ENCODE results near the gene PADI6. TPM values are rescaled to one million over a fixed set of nuclear protein-coding genes. Genes with fewer than 3 reads are reported as not detected.

The PADI6 gene
- total and polyA plus RNA-seq, 2 of the 8 experiments (the other 6 are each of a cell fraction or from before 2014, with no cell fraction given): not detected

- Histone ChIP-seq H2BK5ac (ENCODE audit: low read depth, low read length) (peak overlapping the region; percentile 74), H3K27me3 (replicated peaks in 1 of 4; ENCODE audit: control insufficient read depth in 3 of 4, extremely low read depth in 1 of 4, insufficient read depth in 3 of 4, low read length in 3 of 4) (peaks cover 0 to 6% (median 4%) of the 10 kb centered on the region in 4 experiments; a peak in 4 of 7 replicates), H2BK15ac (ENCODE audit: low read length) (no peak overlapping the region), H3K9ac (replicated peaks in 1 of 4; ENCODE audit: extremely low read depth in 1 of 4, low read depth in 3 of 4, low read length in 3 of 4) (peak overlapping the region in 3 of 4 experiments; percentile 21 to 66 (median 49); a peak in 5 of 7 replicates), H3K79me1 (ENCODE audit: low read depth, low read length) (peaks cover 16% of the 10 kb centered on the region), H2AFZ (ENCODE audit: low read length) (no peak overlapping the region), H3K4me1 (replicated peaks in 1 of 4; ENCODE audit: control insufficient read depth in 3 of 4, insufficient read depth in 4 of 4, low read length in 3 of 4) (peaks cover 34 to 58% (median 48%) of the 10 kb centered on the region in 4 experiments), H3K56ac (replicated peaks; ENCODE audit: insufficient read length, low read depth, low read length) (peak overlapping the region; percentile 9), H4K20me1 (replicated peaks in 1 of 2; ENCODE audit: control insufficient read depth in 1 of 2, insufficient read depth in 2 of 2, low read length in 2 of 2) (peaks cover 15 to 29% of the 10 kb centered on the region in 2 experiments), H2AK5ac (ENCODE audit: low read depth, low read length) (0 out of 2 replicates have a peak overlapping the region, but pooled peaks have one; percentile 7), H3K79me2 (ENCODE audit: control insufficient read depth in 1 of 2, insufficient read depth in 2 of 2, low read length in 2 of 2) (peaks cover 36 to 77% of the 10 kb centered on the region in 2 experiments), H3K36me3 (ENCODE audit: control insufficient read depth in 2 of 4, insufficient read depth in 4 of 4, low read length in 3 of 4) (peaks cover 0 to 64% (median 14%) of the 10 kb centered on the region in 4 experiments), H2BK20ac (ENCODE audit: low read length) (no peak overlapping the region), H3K27ac (ENCODE audit: low read depth, low read length) (no peak overlapping the region), H2BK120ac (replicated peaks; ENCODE audit: low read depth, low read length) (no peak overlapping the region), H3K4me3 (ENCODE audit: extremely low read depth in 1 of 4, insufficient read depth in 2 of 4, low read depth in 3 of 4, low read length in 4 of 4) (peak overlapping the region; percentile 68 to 98 (median 80)), H3K23ac (ENCODE audit: insufficient read length) (no peak overlapping the region), H3K4me2 (ENCODE audit: insufficient read depth in 1 of 2, low read depth in 2 of 2, low read length in 2 of 2) (peak overlapping the region; percentile 87 to 93), H4K5ac (ENCODE audit: insufficient read length, low read depth, low read length) (peak overlapping the region; percentile 13), H3K23me2 (ENCODE audit: low read depth, low read length) (peaks cover 23% of the 10 kb centered on the region), H3K4ac (replicated peaks; ENCODE audit: insufficient read length, low read depth, low read length) (no peak overlapping the region), H3K18ac (ENCODE audit: extremely low read depth, low read length) (0 out of 2 replicates have a peak overlapping the region, but pooled peaks have one; percentile 9), H4K91ac (replicated peaks; ENCODE audit: insufficient read length, low read length) (peak overlapping the region; percentile 16), H2BK12ac (ENCODE audit: low read depth, low read length) (no peak overlapping the region), H3K9me3 (ENCODE audit: insufficient read depth in 2 of 2, low read depth in 1 of 2, low read length in 1 of 2) (no peaks in the 10 kb centered on the region), H4K8ac (ENCODE audit: extremely low read depth, insufficient read depth, low read length) (no peak overlapping the region), H3K14ac (ENCODE audit: insufficient read length) (no peak overlapping the region)
- CTCF ChIA-PET (ENCODE audit: partially characterized antibody): interaction anchor here (0.6 to 1.7 kb wide), 10 partner anchors 16 to 752 kb away, joined by 3 to 9 read pairs (median 3); no protein-coding TSS in a partner anchor
- DNase-seq (ENCODE audit: low read depth in 1 of 2, low spot score in 2 of 2): no peak
- 57% methylated on average over 13 of the region's 13 CpGs; no CpG with 5 or more reads in 1 of the 2 experiments for WGBS, 2 experiments (ENCODE audit: extremely low coverage in 1 of 2, insufficient coverage in 1 of 2, insufficient read length in 1 of 2, insufficient replicate concordance in 2 of 2, low coverage in 1 of 2, low lambda C conversion rate in 2 of 2, missing lambda C conversion rate in 1 of 2)
- POLR2A ChIA-PET (ENCODE audit: partially characterized antibody): interaction anchor here (0.7 to 12.4 kb wide), 17 partner anchors 7 to 531 kb away, joined by 3 to 155 read pairs (median 6); no protein-coding TSS in a partner anchor
- no peak for FAIRE-seq
- TF ChIP-seq BACH1 (IDR thresholded peaks at IDR 0.05; ENCODE audit: low read length) (no peak), ZNF274 (IDR thresholded peaks at IDR 0.05; ENCODE audit: borderline replicate concordance, extremely low read depth, low read length) (no peak), SIN3A (conservative IDR thresholded peaks at IDR 0.05 in 1 of 2, IDR thresholded peaks at IDR 0.05 in 1 of 2; ENCODE audit: low read depth in 1 of 2, low read length in 2 of 2) (0 out of 4 replicates have a peak, but pooled peaks have one; percentile 8 to 38), POLR2A (IDR thresholded peaks at IDR 0.05; ENCODE audit: control extremely low read depth in 1 of 2, low read depth in 2 of 2, low read length in 2 of 2) (peak in 1 of 2 experiments; percentile 58; a peak in 1 of 3 replicates), TAF1 (IDR thresholded peaks at IDR 0.05; ENCODE audit: low read depth, low read length) (0 out of 2 replicates have a peak, but pooled peaks have one; percentile 13), RAD21 (IDR thresholded peaks at IDR 0.05 in 1 of 2, conservative IDR thresholded peaks at IDR 0.05 in 1 of 2; ENCODE audit: low read depth in 2 of 2, low read length in 2 of 2) (no peak), TAF7 (optimal IDR thresholded peaks at IDR 0.05; ENCODE audit: borderline replicate concordance, low read depth, low read length) (peak; percentile 38), POLR2AphosphoS5 (IDR thresholded peaks at IDR 0.05; ENCODE audit: low read depth, low read length) (peak; percentile 49), RNF2 (IDR thresholded peaks at IDR 0.05; ENCODE audit: borderline replicate concordance, low read depth, low read length, missing control alignments, poor library complexity, severe bottlenecking) (no peak), SRF (IDR thresholded peaks at IDR 0.05; ENCODE audit: low read depth, low read length) (no peak)
These were observed 64.6 kb downstream of the PADI6 start for GRCh38 chr1:17436380-17437174.
